H1 (cell line): Measurements from ENCODE around the gene SIK2.

Experiments
- EP300 ChIP-seq, 2 experiments: IDR thresholded peaks; 1 replicate in 1 of 2; 2 replicates in 1 of 2; pipeline ENCODE4 v1.6.1; 2011 to 2012; ENCODE audit warnings: low read depth in 2 of 2, low read length in 2 of 2, mild to moderate bottlenecking in 2 of 2, borderline replicate concordance in 1 of 2, inconsistent platforms in 1 of 2, moderate library complexity in 1 of 2
- EZH2 ChIP-seq: fragments of 200-600 bp; sonication (generic); IDR thresholded peaks from 2 replicates; pipeline ENCODE4 v1.7.1; 2012; ENCODE audit warnings: low read depth, mild to moderate bottlenecking, moderate library complexity, low read length, inconsistent platforms; ENCODE audit not compliant: severe bottlenecking
- FOSL1 ChIP-seq: IDR thresholded peaks from 2 replicates; pipeline ENCODE4 v1.6.1; 2011; ENCODE audit warnings: mild to moderate bottlenecking, low read depth, low read length, moderate library complexity; ENCODE audit not compliant: insufficient read depth
- PHF8 ChIP-seq: fragments of 200-600 bp; sonication (generic); conservative IDR thresholded peaks from 2 replicates; pipeline ENCODE4 v1.7.1; 2012; ENCODE audit warnings: low read depth, mild to moderate bottlenecking, inconsistent platforms, low read length, moderate library complexity
- TBP ChIP-seq: IDR thresholded peaks from 2 replicates; pipeline ENCODE4 v1.6.1; 2011; ENCODE audit warnings: low read depth, low read length, improper control_type of control experiment
- YY1 ChIP-seq: IDR thresholded peaks from 2 replicates; pipeline ENCODE4 v1.6.1; 2011; ENCODE audit warnings: low read depth, mild to moderate bottlenecking, low read length
- TF ChIP-seq, protein P1 (sequence below), 3 experiments: IDR thresholded peaks; 1 replicate in 2 of 3; 2 replicates in 1 of 3; pipeline versions ENCODE4 v1.5.1 to v1.6.1; 2011; ENCODE audit warnings: low read length in 3 of 3, mild to moderate bottlenecking in 3 of 3, inconsistent platforms in 2 of 3, low read depth in 1 of 3, moderate library complexity in 1 of 3; ENCODE audit not compliant: insufficient read depth in 1 of 3; ENCODE audit errors: control extremely low read depth in 1 of 3

DNA sequence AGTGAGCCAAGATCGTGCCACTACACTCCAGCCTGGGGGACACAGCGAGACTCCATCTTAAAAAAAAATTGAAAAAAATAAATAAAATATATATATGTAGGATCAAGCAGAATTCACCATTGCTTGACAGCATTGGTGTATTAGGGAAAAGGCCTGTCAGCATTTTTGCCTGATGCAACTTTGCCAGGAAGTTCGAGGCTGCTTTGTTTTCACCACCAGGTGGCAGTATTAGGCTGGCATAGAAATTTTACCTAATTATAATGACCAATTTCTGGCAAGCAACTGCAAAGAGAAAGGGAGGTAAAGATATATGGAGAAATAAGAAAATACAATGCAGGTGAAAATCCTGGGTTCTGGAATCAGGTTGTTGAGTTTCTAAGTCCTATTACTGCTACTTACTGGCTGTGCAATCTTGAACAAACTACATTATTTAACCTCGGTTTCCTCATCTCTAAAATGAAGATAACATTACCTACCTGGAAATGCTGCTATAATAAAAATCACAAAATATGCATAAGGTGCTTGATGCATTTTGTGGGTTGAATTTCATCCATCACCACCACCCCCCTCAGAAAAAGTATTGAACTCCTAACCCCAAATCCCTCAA, 37.0 kb upstream of the SIK2 start:
- TF ChIP-seq EZH2 = no peak
- TF ChIP-seq YY1 = no peak
- no peak for TF ChIP-seq TBP
- no peak for TF ChIP-seq PHF8
- TF ChIP-seq FOSL1 = no peak
- TF ChIP-seq, protein P1, sequence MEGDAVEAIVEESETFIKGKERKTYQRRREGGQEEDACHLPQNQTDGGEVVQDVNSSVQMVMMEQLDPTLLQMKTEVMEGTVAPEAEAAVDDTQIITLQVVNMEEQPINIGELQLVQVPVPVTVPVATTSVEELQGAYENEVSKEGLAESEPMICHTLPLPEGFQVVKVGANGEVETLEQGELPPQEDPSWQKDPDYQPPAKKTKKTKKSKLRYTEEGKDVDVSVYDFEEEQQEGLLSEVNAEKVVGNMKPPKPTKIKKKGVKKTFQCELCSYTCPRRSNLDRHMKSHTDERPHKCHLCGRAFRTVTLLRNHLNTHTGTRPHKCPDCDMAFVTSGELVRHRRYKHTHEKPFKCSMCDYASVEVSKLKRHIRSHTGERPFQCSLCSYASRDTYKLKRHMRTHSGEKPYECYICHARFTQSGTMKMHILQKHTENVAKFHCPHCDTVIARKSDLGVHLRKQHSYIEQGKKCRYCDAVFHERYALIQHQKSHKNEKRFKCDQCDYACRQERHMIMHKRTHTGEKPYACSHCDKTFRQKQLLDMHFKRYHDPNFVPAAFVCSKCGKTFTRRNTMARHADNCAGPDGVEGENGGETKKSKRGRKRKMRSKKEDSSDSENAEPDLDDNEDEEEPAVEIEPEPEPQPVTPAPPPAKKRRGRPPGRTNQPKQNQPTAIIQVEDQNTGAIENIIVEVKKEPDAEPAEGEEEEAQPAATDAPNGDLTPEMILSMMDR (IDR thresholded peaks at IDR 0.05; ENCODE audit: control extremely low read depth in 1 of 3, insufficient read depth in 1 of 3, low read depth in 1 of 3, low read length in 3 of 3) = peak; percentile 6 to 74 (median 72)
- no peak for TF ChIP-seq EP300 (IDR thresholded peaks at IDR 0.05; ENCODE audit: borderline replicate concordance in 1 of 2, low read depth in 2 of 2, low read length in 2 of 2)
